Esophagus muscularis mucosa (tissue), 4 donors: ENCODE measurements around the gene ASCL4. TPM values are rescaled to one million over a fixed set of nuclear protein-coding genes. Genes with fewer than 3 reads are reported as not detected.

Experiments used
- DNase-seq: peaks from one replicate; pipeline ENCODE4 v3.0.0-alpha.2; 2017; ENCODE audit errors: extremely low spot score
- H3K27ac ChIP-seq, 4 donors: fragments of 200-600 bp; sonication (generic); replicated peaks in 1 of 4; 1 replicate in 3 of 4; 2 replicates in 1 of 4; pipeline ENCODE4 v1.5.1; 2016 to 2019; ENCODE audit warnings: mild to moderate bottlenecking in 1 of 4
- H3K27me3 ChIP-seq, 4 donors: fragments of 200-600 bp; sonication (generic); one replicate each; pipeline versions ENCODE4 v1.5.1 to v1.6.0; 2016 to 2019
- H3K36me3 ChIP-seq, 4 donors: fragments of 200-600 bp; sonication (generic); one replicate each; pipeline ENCODE4 v1.5.1; 2016 to 2019
- H3K4me1 ChIP-seq, 4 donors: fragments of 200-600 bp; sonication (generic); one replicate each; pipeline ENCODE4 v1.5.1; 2016 to 2019
- H3K4me3 ChIP-seq, 4 donors: fragments of 200-600 bp; sonication (generic); 1 replicate in 2 of 4; 2 replicates in 2 of 4; pipeline ENCODE4 v1.5.1; 2016 to 2019; ENCODE audit warnings: mild to moderate bottlenecking in 4 of 4, moderate library complexity in 1 of 4
- H3K9me3 ChIP-seq, 4 donors: fragments of 200-600 bp; sonication (generic); 1 replicate in 3 of 4; 2 replicates in 1 of 4; pipeline ENCODE4 v1.5.1; 2016 to 2019
- EP300 ChIP-seq: sonication (generic); formaldehyde crosslinking; IDR thresholded peaks from one replicate; pipeline ENCODE4 v1.6.1; 2017; ENCODE audit warnings: antibody characterized with exemption
- POLR2A ChIP-seq: fragments of 450-650 bp; IDR thresholded peaks from one replicate; pipeline ENCODE4 v1.6.1; 2017; ENCODE audit warnings: antibody characterized with exemption, moderate library complexity, mild to moderate bottlenecking, low read depth
- POLR2AphosphoS5 ChIP-seq, 2 donors: sonication (generic); formaldehyde crosslinking; IDR thresholded peaks; one replicate each; pipeline ENCODE4 v1.6.1; 2017; ENCODE audit warnings: antibody characterized with exemption in 2 of 2
- WGBS: methylation state at CpG from one replicate; pipeline ENCODE4 v1.1.5; 2018; 5-methylcytosine and 5-hydroxymethylcytosine counted together
- intact Hi-C: fragments of 100-400 bp; cut with DNase I; formaldehyde crosslinking; loops from one replicate; pipeline ENCODE4 v1.15.1; 2023
- total RNA-seq, 4 donors: library from RNA; depleted of rRNA; stranded (reverse); fragments of >200 nt; gene quantifications; one replicate each; pipeline versions ENCODE4 v1.1.0 to v1.2.1, GENCODE V29; 2016
- TF ChIP-seq, protein P1 (sequence below), 3 experiments: fragments of 200-600 bp in 2 of 3; fragments of 450-650 bp in 1 of 3; sonication (generic) in 2 of 3; IDR thresholded peaks; one replicate each; pipeline ENCODE4 v1.5.1; 2017 to 2019; ENCODE audit warnings: antibody characterized with exemption in 3 of 3, mild to moderate bottlenecking in 2 of 3, moderate library complexity in 1 of 3

The ASCL4 gene
- total RNA-seq, 4 donors from 2014 or later, result not detected

DNA sequence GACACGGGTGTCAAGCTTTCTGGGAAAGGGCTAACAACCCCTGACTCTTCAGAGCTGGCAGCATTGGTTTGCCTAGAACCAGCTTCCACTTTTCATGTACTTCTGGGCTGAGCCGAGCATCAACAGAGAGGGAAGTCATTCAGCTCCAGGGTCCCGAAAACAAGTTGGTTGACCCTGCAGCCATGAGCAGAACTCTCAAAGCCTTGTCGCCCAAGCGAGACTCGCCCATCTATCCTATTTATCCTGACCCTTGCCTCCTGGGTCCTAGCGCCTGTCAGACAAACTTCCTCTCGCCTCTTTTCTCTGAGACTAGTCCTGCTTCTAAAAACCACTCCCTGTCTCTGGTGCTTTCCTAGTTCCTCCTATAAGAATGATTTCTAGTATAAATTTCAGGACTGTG is 47.9 kb downstream of the ASCL4 start:
- Histone ChIP-seq H3K27me3 (peaks cover 0 to 7% (median 0%) of the 10 kb centered on the region in 4 donors), H3K27ac (no peak overlapping the region), H3K4me1 (no peaks in the 10 kb centered on the region), H3K36me3 (no peaks in the 10 kb centered on the region), H3K4me3 (no peak overlapping the region), H3K9me3 (peaks cover 0 to 27% (median 25%) of the 10 kb centered on the region in 4 donors)
- no peak for DNase-seq
- intact Hi-C loops, result no loop called here
- WGBS, result 21% methylated on average over 8 of the region's 8 CpGs
- TF ChIP-seq POLR2A (no peak), EP300 (no peak), POLR2AphosphoS5 (IDR thresholded peaks at IDR 0.05) (no peak)
- TF ChIP-seq, protein P1, sequence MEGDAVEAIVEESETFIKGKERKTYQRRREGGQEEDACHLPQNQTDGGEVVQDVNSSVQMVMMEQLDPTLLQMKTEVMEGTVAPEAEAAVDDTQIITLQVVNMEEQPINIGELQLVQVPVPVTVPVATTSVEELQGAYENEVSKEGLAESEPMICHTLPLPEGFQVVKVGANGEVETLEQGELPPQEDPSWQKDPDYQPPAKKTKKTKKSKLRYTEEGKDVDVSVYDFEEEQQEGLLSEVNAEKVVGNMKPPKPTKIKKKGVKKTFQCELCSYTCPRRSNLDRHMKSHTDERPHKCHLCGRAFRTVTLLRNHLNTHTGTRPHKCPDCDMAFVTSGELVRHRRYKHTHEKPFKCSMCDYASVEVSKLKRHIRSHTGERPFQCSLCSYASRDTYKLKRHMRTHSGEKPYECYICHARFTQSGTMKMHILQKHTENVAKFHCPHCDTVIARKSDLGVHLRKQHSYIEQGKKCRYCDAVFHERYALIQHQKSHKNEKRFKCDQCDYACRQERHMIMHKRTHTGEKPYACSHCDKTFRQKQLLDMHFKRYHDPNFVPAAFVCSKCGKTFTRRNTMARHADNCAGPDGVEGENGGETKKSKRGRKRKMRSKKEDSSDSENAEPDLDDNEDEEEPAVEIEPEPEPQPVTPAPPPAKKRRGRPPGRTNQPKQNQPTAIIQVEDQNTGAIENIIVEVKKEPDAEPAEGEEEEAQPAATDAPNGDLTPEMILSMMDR (IDR thresholded peaks at IDR 0.05), result no peak

Other genes with a start within 250 kb of the ASCL4 start
- 10 to 100 TPM; 39.7 to 98.7 (median 49.6) TPM for gene PWP1, start 88.9 kb upstream of the ASCL4 start, total RNA-seq
- gene PRDM4, start 13.6 kb upstream of the ASCL4 start, total RNA-seq, result 10 to 100 TPM; 18.3 to 29.4 (median 26.8) TPM